GM23248 (cell line): ENCODE data around the gene ATG7. TPM values are rescaled to one million over a fixed set of nuclear protein-coding genes. Genes with fewer than 3 reads are reported as not detected.

Experiments used
- DNase-seq: peaks from one replicate; pipeline ENCODE4 v3.0.0-alpha.2; 2015
- H2AFZ ChIP-seq: fragments of 200-600 bp; sonication (generic); 2 replicates; pipeline ENCODE4 v1.6.1; 2016; ENCODE audit warnings: antibody characterized with exemption
- H3F3A ChIP-seq: fragments of 200-600 bp; sonication (generic); 2 replicates; pipeline ENCODE4 v1.6.1; 2016; ENCODE audit warnings: mild to moderate bottlenecking, antibody characterized with exemption, mixed run types; ENCODE audit not compliant: insufficient read depth
- H3K27ac ChIP-seq: fragments of 200-600 bp; sonication (generic); 2 replicates; pipeline ENCODE4 v1.5.1; 2016; ENCODE audit warnings: mild to moderate bottlenecking
- H3K27me3 ChIP-seq: fragments of 200-600 bp; sonication (generic); replicated peaks from 2 replicates; pipeline ENCODE4 v1.6.1; 2016; ENCODE audit warnings: mild to moderate bottlenecking; ENCODE audit not compliant: insufficient read depth
- H3K36me3 ChIP-seq: fragments of 200-600 bp; sonication (generic); 2 replicates; pipeline ENCODE4 v1.6.1; 2016; ENCODE audit warnings: low read depth, mild to moderate bottlenecking
- H3K4me1 ChIP-seq: fragments of 200-600 bp; sonication (generic); 2 replicates; pipeline ENCODE4 v1.6.1; 2016; ENCODE audit warnings: mild to moderate bottlenecking; ENCODE audit not compliant: insufficient read depth
- H3K4me2 ChIP-seq: fragments of 200-600 bp; sonication (generic); one replicate; pipeline ENCODE4 v1.6.1; 2016; ENCODE audit warnings: mild to moderate bottlenecking; ENCODE audit not compliant: unreplicated experiment
- H3K4me3 ChIP-seq: fragments of 200-600 bp; sonication (generic); 2 replicates; pipeline ENCODE4 v1.5.1; 2016; ENCODE audit warnings: mild to moderate bottlenecking
- H3K79me2 ChIP-seq: fragments of 200-600 bp; sonication (generic); 2 replicates; pipeline ENCODE4 v1.6.1; 2016; ENCODE audit warnings: mild to moderate bottlenecking; ENCODE audit not compliant: insufficient read depth
- H3K9ac ChIP-seq: fragments of 200-600 bp; sonication (generic); 2 replicates; pipeline ENCODE4 v1.6.1; 2016; ENCODE audit warnings: mild to moderate bottlenecking
- H3K9me2 ChIP-seq: fragments of 200-600 bp; sonication (generic); 2 replicates; pipeline ENCODE4 v1.6.1; 2016; ENCODE audit warnings: mixed run types, mild to moderate bottlenecking, moderate library complexity; ENCODE audit not compliant: insufficient read depth
- H3K9me3 ChIP-seq: fragments of 200-600 bp; sonication (generic); one replicate; pipeline ENCODE4 v1.6.1; 2017; ENCODE audit warnings: low read depth
- H4K20me1 ChIP-seq: fragments of 200-600 bp; sonication (generic); 2 replicates; pipeline ENCODE4 v1.6.0; 2016; ENCODE audit not compliant: insufficient read depth
- EZH2 ChIP-seq: fragments of 200-600 bp; sonication (generic); IDR thresholded peaks from 2 replicates; pipeline ENCODE4 v1.6.1; 2018; ENCODE audit warnings: antibody characterized with exemption, mild to moderate bottlenecking; ENCODE audit not compliant: insufficient read depth, poor library complexity, severe bottlenecking
- EZH2phosphoT487 ChIP-seq: fragments of 200-600 bp; sonication (generic); IDR thresholded peaks from 2 replicates; pipeline ENCODE4 v1.6.1; 2018; ENCODE audit warnings: antibody characterized with exemption, moderate library complexity, mild to moderate bottlenecking, low read depth; ENCODE audit not compliant: insufficient read depth
- WGBS, 2 experiments: methylation state at CpG; one replicate each; pipeline ENCODE4 v1.1.6; 2015 to 2017; ENCODE audit warnings: low lambda C conversion rate in 2 of 2, low coverage in 1 of 2; ENCODE audit errors: missing lambda C conversion rate in 2 of 2; 5-methylcytosine and 5-hydroxymethylcytosine counted together
- in situ Hi-C: fragments of 300-500 bp; cut with MboI; formaldehyde crosslinking; loops from 2 replicates; pipeline ENCODE4 v1.15.0; 2020
- polyA plus RNA-seq: library from polyadenylated mRNA; unstranded; fragments of >200 nt; fragmentation: Nextera tagmentation; extraction: Ambion mirVana; gene quantifications from 2 replicates; pipeline ENCODE4 v1.2.1, GENCODE V29; 2016
- total RNA-seq: library from RNA; depleted of rRNA; stranded (reverse); fragments of >200 nt; shearing (Covaris generic); gene quantifications from 2 replicates; pipeline ENCODE4 v1.2.3, GENCODE V29; 2014

ATG7 gene
- total and polyA plus RNA-seq, 2 experiments from 2014 or later = 40.5 to 67.5 TPM

GRCh38 chr3:11558002-11558401 is 285.8 kb downstream of the ATG7 start:
- peak; percentile 95 for DNase-seq
- Histone ChIP-seq H3K4me2 (peak overlapping the region; percentile 13), H3K36me3 (peaks cover 10% of the 10 kb centered on the region; the same call in 1 of the 2 replicates)

DNA sequence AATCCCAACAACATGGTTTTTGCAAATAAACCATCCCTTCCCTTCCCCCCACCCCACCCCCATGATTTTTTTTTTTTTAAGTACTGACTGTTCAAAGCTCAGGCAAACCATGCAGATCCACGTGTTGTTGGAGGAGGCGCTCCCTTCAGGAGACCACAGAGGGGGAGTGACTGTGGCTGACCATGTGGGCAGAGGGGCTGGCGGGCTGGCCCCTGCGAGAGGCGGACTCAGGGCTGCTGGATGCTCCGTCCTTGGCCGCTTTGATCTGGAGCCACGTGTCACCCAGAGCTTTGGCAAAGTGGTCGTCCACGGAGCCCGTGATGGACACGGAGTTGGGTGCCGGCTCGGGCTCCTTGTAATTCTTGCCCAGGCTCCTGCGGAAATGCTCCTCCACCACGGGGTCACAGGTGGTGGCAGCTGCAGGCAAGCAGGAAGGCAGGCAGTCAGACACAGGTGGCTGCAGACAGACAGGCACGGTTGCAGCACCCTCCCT is 286.3 kb downstream of the ATG7 start:
- Histone ChIP-seq H3K36me3 (peaks cover 10% of the 10 kb centered on the region; the same call in 1 of the 2 replicates), H4K20me1 (no peaks in the 10 kb centered on the region), H2AFZ (no peak overlapping the region), H3K9me2 (no peaks in the 10 kb centered on the region), H3K27ac (peak overlapping the region; percentile 85), H3K4me3 (no peak overlapping the region), H3K4me1 (peaks cover 21% of the 10 kb centered on the region), H3K27me3 (no peaks in the 10 kb centered on the region), H3K9ac (peak overlapping the region; percentile 68), H3F3A (peaks cover 29% of the 10 kb centered on the region), H3K9me3 (no peaks in the 10 kb centered on the region), H3K79me2 (peaks cover 85% of the 10 kb centered on the region), H3K4me2 (peak overlapping the region; percentile 13)
- no peak for TF ChIP-seq EZH2phosphoT487
- 59 to 70% methylated on average over 10 to 17 of the region's 17 CpGs for WGBS, 2 experiments
- in situ Hi-C loops = no loop called here
- no peak for DNase-seq

More at GRCh38 chr3:11558002-11558401, 285.8 kb downstream of the ATG7 start:
- WGBS, 2 experiments = 7 to 14% methylated on average over 13 of the region's 13 CpGs
- H3K79me2 ChIP-seq = peaks cover 82% of the 10 kb centered on the region
- H3K27me3 ChIP-seq = no peaks in the 10 kb centered on the region
- no peak for TF ChIP-seq EZH2
- TF ChIP-seq EZH2phosphoT487 = no peak
- H3K9me3 ChIP-seq = no peaks in the 10 kb centered on the region
- H3K9ac ChIP-seq = peak overlapping the region; percentile 68
- H3K27ac ChIP-seq = peak overlapping the region; percentile 85
- no peaks in the 10 kb centered on the region for H3K9me2 ChIP-seq
- H2AFZ ChIP-seq = no peak overlapping the region
- in situ Hi-C loops = no loop called here
- H3K4me1 ChIP-seq = peaks cover 21% of the 10 kb centered on the region
- no peaks in the 10 kb centered on the region for H4K20me1 ChIP-seq
- peaks cover 29% of the 10 kb centered on the region for H3F3A ChIP-seq
- H3K4me3 ChIP-seq = no peak overlapping the region

DNA sequence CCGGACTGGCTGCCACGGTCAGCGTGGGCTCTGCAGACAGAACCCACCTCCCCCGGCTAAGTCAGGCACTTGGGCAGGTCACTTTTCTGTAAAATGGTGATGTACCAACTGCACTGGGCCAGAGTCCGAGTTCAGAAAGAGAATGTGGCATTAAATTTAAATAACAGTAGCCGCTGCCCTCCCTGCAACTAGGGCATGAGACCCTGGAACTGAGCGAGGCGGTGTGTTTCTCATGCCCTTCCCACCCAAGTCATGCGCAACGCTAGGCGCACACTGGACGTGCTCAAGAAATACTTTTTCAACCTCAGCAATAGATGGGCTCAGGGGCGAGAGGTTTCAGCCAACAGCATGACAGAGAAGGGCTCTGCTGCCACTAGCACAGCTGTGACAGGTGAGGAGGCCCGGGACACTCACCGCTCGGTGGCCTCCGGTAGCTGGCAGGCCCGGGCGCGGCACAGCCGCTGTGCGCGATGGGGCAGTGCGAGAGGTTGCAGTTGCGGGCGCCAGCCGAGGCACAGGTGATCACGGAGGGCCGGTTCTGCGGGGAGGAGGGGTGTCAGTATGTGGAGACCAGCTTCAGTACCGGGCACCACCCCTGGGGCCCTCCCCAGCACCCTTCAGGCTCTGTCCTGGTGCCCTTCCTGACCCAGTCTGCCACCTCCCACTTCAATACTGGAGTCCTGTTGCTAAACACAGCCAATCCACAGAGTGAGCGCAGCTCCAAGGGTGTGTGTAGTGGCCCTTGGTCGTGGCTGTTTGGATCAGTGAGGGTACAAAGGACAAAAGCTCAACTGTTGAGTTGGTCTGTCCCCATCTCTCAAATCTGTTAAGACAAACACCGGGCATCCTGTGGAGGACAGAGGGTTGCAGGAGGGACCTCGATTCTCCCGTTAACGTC is 287.0 kb downstream of the ATG7 start:
- no peak for TF ChIP-seq EZH2phosphoT487
- no peak for TF ChIP-seq EZH2
- Histone ChIP-seq H3K27ac (peak overlapping the region; percentile 85), H3K36me3 (peaks cover 10% of the 10 kb centered on the region; the same call in 1 of the 2 replicates), H3K4me1 (peaks cover 21% of the 10 kb centered on the region), H3K9me3 (no peaks in the 10 kb centered on the region), H4K20me1 (no peaks in the 10 kb centered on the region), H3F3A (peaks cover 29% of the 10 kb centered on the region), H3K4me2 (no peak overlapping the region), H3K27me3 (no peaks in the 10 kb centered on the region), H3K9ac (no peak overlapping the region), H3K79me2 (peaks cover 88% of the 10 kb centered on the region), H3K4me3 (no peak overlapping the region), H2AFZ (no peak overlapping the region), H3K9me2 (no peaks in the 10 kb centered on the region)
- WGBS, 2 experiments = 84 to 87% methylated on average over 24 to 37 of the region's 37 CpGs
- no peak for DNase-seq
- in situ Hi-C loops = no loop called here

GRCh38 chr3:11559816-11560633 is 287.8 kb downstream of the ATG7 start:
- in situ Hi-C loops = no loop called here
- peaks cover 29% of the 10 kb centered on the region for H3F3A ChIP-seq
- H3K4me1 ChIP-seq = peaks cover 21% of the 10 kb centered on the region
- peaks cover 10% of the 10 kb centered on the region; the same call in 1 of the 2 replicates for H3K36me3 ChIP-seq
- no peaks in the 10 kb centered on the region for H3K9me2 ChIP-seq
- no peak overlapping the region for H2AFZ ChIP-seq
- H3K4me3 ChIP-seq = no peak overlapping the region
- no peaks in the 10 kb centered on the region for H3K9me3 ChIP-seq
- H3K79me2 ChIP-seq = peaks cover 88% of the 10 kb centered on the region
- 0 out of 2 replicates have a peak overlapping the region, but pooled peaks have one; percentile 2 for H3K27ac ChIP-seq
- TF ChIP-seq EZH2 (no peak), EZH2phosphoT487 (no peak)
- H4K20me1 ChIP-seq = no peaks in the 10 kb centered on the region
- 54 to 56% methylated on average over 14 to 15 of the region's 15 CpGs for WGBS, 2 experiments
- no peak overlapping the region for H3K4me2 ChIP-seq
- no peak overlapping the region for H3K9ac ChIP-seq
- H3K27me3 ChIP-seq = no peaks in the 10 kb centered on the region
- no peak for DNase-seq
